HFF-Myc (cell line): ENCODE measurements around the gene MALAT1.
"Not testable (repeated sequence)": the region's sequence is repeated elsewhere in the genome, so short reads cannot be mapped to it uniquely, and the experiment has no call there.

Source experiments
- DNase-seq: peaks from one replicate; pipeline ENCODE4 v3.0.0-alpha.2; 2011; ENCODE audit warnings: low read depth; ENCODE audit errors: extremely low read depth
- H3K4me3 ChIP-seq: replicated peaks from 2 replicates; pipeline ENCODE4 v1.5.1; 2011; ENCODE audit warnings: low read depth, mild to moderate bottlenecking, control low read depth, low read length
- TF ChIP-seq, protein P1 (sequence below): IDR thresholded peaks from 2 replicates; pipeline ENCODE4 v1.5.1; 2012; ENCODE audit warnings: mild to moderate bottlenecking, low read depth, low read length, control low read depth; ENCODE audit errors: missing control alignments

MALAT1 gene

DNA sequence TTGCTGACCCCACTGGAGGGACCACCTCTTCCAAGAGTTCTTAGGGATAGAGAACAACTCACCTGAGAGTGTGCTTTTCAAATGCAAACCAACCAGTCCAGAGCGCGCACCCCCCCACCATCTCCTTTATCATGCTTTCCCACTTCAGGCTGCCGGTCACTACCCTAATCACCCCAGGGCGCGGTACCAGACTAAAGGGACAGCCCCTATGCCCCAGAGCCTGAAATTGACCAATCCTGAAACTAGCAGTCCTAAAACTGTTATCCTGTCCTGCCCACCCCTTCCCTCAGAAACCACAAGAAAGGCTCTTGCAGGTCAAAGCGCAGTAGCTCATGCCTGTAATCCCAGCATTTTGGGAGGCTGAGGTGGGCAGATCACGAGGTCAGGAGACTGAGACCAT, 39.3 kb upstream of the MALAT1 start:
- TF ChIP-seq, protein P1, sequence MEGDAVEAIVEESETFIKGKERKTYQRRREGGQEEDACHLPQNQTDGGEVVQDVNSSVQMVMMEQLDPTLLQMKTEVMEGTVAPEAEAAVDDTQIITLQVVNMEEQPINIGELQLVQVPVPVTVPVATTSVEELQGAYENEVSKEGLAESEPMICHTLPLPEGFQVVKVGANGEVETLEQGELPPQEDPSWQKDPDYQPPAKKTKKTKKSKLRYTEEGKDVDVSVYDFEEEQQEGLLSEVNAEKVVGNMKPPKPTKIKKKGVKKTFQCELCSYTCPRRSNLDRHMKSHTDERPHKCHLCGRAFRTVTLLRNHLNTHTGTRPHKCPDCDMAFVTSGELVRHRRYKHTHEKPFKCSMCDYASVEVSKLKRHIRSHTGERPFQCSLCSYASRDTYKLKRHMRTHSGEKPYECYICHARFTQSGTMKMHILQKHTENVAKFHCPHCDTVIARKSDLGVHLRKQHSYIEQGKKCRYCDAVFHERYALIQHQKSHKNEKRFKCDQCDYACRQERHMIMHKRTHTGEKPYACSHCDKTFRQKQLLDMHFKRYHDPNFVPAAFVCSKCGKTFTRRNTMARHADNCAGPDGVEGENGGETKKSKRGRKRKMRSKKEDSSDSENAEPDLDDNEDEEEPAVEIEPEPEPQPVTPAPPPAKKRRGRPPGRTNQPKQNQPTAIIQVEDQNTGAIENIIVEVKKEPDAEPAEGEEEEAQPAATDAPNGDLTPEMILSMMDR: no peak
- no peak for DNase-seq
- H3K4me3 ChIP-seq: no peak overlapping the region

DNA sequence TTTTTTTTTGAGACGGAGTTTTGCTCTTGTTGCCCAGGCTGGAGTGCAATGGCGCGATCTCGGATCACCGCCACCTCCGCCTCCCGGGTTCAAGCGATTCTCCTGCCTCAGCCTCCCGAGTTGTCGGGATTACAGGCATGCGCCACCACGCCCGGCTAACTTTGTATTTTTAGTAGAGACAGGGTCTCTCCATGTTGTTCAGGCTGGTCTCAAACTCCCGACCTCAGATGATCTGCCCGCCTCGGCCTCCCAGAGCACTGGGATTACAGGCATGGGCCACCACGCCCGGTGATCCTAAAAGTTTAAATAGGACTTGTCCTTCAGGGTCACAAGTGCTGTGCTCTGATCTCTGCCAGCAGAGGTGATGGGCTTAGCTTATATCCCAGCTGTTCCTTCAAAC, 33.4 kb upstream of the MALAT1 start:
- DNase-seq: not testable (repeated sequence)

DNA sequence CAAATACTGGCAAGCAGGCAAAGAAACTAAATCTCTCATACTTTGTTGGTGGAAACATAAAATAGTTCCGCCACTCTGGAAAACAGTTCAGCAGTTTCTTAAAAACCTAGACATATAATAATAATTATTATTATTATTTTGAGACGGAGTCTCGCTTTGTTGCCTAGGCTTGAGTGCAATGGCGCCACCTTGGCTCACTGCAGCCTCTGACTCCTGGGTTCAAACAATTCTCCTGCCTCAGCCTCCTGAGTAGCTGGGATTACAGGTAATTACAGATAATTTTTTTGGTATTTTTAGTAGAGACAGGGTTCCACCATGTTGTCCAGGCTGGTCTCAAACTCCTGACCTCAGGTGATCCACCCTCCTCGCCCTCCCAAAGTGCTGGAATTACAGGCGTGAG, 31.5 kb upstream of the MALAT1 start:
- H3K4me3 ChIP-seq, DNase-seq: not testable (repeated sequence)

More for the DNA sequence above, 33.4 kb upstream of the MALAT1 start:
- not testable (repeated sequence) for H3K4me3 ChIP-seq

DNA sequence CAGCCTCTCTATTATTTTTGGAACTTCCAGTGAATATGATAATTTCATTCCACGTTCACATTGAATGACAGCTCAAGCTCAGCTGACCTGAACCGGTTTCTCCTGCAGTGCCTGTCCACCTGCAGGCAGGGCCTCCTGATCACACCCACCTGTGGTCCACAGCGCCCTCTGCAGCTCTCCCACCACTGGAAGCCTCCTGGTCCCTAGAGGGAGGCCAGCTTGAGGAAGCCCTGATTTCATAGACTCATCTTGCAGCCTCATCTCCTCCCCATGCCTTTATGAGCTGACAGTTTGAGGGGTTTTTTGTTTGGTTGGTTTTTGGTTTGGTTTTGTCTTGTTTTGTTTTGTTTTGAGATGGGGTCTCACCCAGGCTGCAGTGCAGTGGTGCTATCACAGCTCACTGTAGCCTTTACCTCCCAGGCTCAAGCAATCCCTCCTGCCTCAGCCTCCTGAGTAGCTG, 29.9 kb upstream of the MALAT1 start:
- no peak for DNase-seq
- TF ChIP-seq, protein P1: peak; percentile 52
- no peak overlapping the region for H3K4me3 ChIP-seq

DNA sequence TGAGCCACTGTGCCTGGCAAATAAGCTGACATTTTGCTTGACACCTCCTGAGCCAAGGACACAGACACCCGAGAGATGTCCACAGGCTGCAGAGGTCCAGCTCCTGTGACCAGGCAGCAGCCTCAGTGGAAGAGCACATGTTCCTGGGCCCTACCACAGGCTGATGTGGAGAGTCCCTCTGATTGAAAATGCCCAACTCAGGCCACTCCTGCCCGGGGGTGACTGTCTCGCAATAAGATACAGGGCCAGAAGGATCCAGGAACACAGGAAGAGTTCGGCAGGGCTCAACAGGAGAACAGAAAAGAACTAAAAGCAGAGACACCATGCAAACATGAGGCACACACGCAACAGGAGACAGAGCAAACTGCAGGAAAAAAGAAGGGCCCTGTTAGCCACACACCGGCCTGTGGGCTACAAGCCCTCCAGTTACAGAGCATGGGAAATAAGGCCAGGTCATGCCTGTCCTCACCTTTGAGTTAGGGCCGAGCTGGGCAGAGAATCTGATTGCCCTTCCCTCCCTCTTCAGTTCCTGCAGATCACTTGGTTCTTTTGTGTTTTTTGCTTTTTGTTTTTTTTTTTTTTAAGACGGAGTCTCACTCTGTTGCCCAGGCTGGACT, 28.3 kb upstream of the MALAT1 start:
- TF ChIP-seq, protein P1: no peak
- DNase-seq: no peak
- no peak overlapping the region for H3K4me3 ChIP-seq

DNA sequence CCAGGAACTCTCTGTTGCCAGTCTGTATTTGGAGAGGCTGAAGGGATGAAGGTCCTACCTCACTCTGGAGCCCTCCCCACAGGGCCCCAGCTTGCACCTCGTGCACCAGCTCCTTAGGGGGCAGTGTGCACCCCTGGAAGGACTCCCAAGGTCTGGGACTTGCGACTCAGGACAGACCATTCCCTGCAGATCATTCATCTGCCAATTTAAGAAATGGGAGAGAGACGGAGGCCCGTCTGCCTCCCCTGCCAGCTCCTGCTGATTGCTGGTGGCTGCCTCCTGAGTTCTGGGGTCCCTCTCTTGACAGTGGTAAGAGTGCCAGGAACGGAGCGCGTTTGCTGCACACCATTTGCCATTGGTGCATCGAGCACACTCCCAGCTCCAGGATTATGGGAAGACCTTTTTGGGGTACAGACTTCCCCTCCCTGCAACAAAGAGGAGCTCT, 27.4 kb upstream of the MALAT1 start:
- TF ChIP-seq, protein P1: peak; percentile 65
- H3K4me3 ChIP-seq: 0 out of 2 replicates have a peak overlapping the region, but pooled peaks have one; percentile 5
- DNase-seq: no peak

DNA sequence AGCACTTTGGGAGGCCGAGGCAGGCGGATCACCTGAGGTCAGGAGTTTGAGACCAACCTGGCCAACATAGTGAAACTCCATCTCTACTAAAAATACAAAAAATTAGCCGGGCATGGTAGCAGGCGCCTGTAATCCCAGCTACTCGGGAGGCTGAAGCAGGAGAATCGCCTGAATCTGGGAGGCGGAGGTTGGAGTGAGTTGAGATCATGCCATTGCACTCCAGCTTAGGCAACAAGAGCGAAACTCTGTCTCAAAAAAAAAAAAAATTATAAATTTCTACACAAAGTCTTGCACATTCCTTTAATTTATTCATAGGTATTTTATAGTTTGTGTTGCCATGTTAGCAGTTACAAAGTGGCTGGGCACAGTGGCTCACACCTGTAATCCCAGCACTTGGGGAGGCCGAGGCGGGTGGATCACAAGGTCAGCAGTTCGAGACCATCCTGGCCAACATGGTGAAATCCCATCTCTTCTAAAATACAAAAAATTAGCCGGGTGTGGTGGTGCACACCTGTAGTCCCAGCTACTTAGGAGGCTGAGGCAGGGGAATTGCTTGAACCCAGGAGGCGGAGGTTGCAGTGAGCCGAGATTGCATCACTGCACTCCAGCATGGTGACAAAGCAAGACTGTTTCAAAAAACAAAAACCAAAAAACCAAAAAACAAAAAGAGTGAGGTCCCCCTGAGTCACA, 26.1 kb upstream of the MALAT1 start:
- not testable (repeated sequence) for DNase-seq, H3K4me3 ChIP-seq

DNA sequence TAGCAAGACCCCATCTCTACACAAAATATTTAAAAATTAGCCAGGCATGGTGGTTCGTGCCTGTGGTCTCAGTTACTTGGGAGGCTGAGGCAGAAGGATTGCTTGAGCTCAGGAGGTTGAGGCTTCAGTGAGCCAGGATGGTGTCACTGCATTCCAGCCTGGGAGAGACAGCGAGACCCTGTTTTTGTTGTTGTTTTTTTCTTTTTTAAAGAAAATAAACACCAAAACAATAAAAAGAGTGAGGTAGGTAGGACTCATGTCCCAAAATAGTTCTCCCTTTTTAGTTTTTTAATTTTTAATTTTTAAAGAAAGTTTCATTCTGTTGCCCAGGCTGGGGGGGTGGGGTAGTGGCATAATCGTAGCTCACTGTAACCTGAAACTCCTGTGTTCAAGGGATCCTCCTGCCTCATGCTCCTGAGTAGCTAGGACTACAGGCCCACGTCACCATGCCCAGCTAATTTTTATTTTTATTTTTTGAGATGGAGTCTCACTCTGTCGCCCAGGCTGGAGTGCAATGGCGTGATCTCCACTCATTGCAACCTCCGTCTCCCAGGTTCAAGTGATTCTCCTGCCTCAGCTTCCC, 25.5 kb upstream of the MALAT1 start:
- DNase-seq: no peak
- TF ChIP-seq, protein P1: no peak
- no peak overlapping the region for H3K4me3 ChIP-seq
